Thyroid gland (tissue), 4 donors: ENCODE results near the gene TSEN34. TPM values are rescaled to one million over a fixed set of nuclear protein-coding genes. Genes with fewer than 3 reads are reported as not detected.
"Not testable (repeated sequence)": the region's sequence is repeated elsewhere in the genome, so short reads cannot be mapped to it uniquely, and the experiment has no call there.

Experiments used
- DNase-seq, 2 donors: peaks; one replicate each; pipeline ENCODE4 v3.0.0-alpha.2; 2019
- H3K27ac ChIP-seq, 3 donors: fragments of 200-600 bp; sonication (generic); 1 replicate in 2 of 3; 2 replicates in 1 of 3; pipeline ENCODE4 v1.5.1; 2016 to 2019; ENCODE audit warnings: mild to moderate bottlenecking in 1 of 3, moderate library complexity in 1 of 3
- H3K27me3 ChIP-seq: fragments of 200-600 bp; sonication (generic); one replicate; pipeline ENCODE4 v1.5.1; 2019
- H3K36me3 ChIP-seq, 2 donors: fragments of 200-600 bp; sonication (generic); one replicate each; pipeline ENCODE4 v1.5.1; 2016 to 2019
- H3K4me1 ChIP-seq, 2 donors: fragments of 200-600 bp; sonication (generic); one replicate each; pipeline ENCODE4 v1.5.1; 2017 to 2019
- H3K4me3 ChIP-seq, 3 donors: fragments of 200-600 bp; sonication (generic); replicated peaks in 1 of 3; 1 replicate in 2 of 3; 2 replicates in 1 of 3; pipeline ENCODE4 v1.5.1; 2016; ENCODE audit warnings: mild to moderate bottlenecking in 1 of 3
- H3K9me3 ChIP-seq: fragments of 200-600 bp; sonication (generic); one replicate; pipeline ENCODE4 v1.5.1; 2017
- POLR2A ChIP-seq, 2 donors: fragments of 450-650 bp; IDR thresholded peaks; one replicate each; pipeline ENCODE4 v1.6.1; 2017; ENCODE audit warnings: antibody characterized with exemption in 2 of 2, mild to moderate bottlenecking in 2 of 2, moderate library complexity in 1 of 2
- WGBS, 2 donors: methylation state at CpG; one replicate each; pipeline ENCODE4 v1.1.5; 2017; 5-methylcytosine and 5-hydroxymethylcytosine counted together
- intact Hi-C: fragments of 100-400 bp; cut with DNase I; formaldehyde crosslinking; loops from one replicate; pipeline ENCODE4 v1.15.1; 2023
- total RNA-seq, 4 donors: library from RNA; depleted of rRNA; stranded (reverse); fragments of >200 nt; gene quantifications; one replicate each; pipeline ENCODE4 v1.2.3, GENCODE V29; 2016
- TF ChIP-seq, protein P1 (sequence below), 6 experiments: fragments of 200-600 bp in 3 of 6; fragments of 450-650 bp in 3 of 6; sonication (generic) in 3 of 6; IDR thresholded peaks; one replicate each; pipeline ENCODE4 v1.5.1; 2016 to 2019; ENCODE audit warnings: antibody characterized with exemption in 6 of 6, mild to moderate bottlenecking in 2 of 6, inconsistent platforms in 1 of 6, moderate library complexity in 1 of 6

Gene TSEN34
- total RNA-seq, 4 donors from 2014 or later: 58.1 to 102 (median 82.0) TPM

DNA sequence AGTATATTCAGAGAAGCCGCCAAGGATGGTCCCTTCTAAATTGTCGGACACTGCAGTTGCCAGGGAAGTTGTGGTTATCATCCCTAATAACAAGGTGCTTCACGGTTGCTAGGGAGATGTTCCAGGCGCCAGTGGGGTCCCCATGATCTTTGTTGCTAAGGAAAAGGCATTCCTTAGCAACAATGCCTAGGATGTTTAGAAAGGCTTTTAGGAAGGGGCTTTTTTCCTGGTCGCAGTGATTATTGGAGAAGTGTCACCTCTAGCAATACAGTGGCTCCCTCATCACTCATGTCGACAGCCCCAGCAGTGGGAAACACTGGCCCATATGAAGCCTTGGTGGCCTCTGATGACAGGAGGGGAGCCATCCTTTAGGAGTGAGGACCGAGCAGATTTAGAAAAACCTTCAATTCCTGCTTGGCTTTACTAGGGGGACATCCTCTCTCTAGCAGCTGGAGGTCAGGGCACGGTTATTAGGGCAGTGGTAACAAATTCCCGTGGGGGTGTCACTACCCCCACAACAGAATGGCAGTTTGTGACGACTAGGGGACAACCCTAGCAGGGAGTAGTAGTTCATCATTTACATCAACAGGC lies 11.8 kb upstream of the TSEN34 start:
- TF ChIP-seq, protein P1, sequence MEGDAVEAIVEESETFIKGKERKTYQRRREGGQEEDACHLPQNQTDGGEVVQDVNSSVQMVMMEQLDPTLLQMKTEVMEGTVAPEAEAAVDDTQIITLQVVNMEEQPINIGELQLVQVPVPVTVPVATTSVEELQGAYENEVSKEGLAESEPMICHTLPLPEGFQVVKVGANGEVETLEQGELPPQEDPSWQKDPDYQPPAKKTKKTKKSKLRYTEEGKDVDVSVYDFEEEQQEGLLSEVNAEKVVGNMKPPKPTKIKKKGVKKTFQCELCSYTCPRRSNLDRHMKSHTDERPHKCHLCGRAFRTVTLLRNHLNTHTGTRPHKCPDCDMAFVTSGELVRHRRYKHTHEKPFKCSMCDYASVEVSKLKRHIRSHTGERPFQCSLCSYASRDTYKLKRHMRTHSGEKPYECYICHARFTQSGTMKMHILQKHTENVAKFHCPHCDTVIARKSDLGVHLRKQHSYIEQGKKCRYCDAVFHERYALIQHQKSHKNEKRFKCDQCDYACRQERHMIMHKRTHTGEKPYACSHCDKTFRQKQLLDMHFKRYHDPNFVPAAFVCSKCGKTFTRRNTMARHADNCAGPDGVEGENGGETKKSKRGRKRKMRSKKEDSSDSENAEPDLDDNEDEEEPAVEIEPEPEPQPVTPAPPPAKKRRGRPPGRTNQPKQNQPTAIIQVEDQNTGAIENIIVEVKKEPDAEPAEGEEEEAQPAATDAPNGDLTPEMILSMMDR (IDR thresholded peaks at IDR 0.05): no peak
- TF ChIP-seq POLR2A (IDR thresholded peaks at IDR 0.05): no peak
- Histone ChIP-seq H3K9me3 (no peaks in the 10 kb centered on the region), H3K27ac (no peak overlapping the region), H3K36me3 (no peaks in the 10 kb centered on the region), H3K4me3 (no peak overlapping the region), H3K27me3 (no peaks in the 10 kb centered on the region), H3K4me1 (no peaks in the 10 kb centered on the region)
- intact Hi-C loops: no loop called here
- 79 to 91% methylated on average over 9 to 10 of the region's 10 CpGs for WGBS, 2 donors
- DNase-seq: no peak

DNA sequence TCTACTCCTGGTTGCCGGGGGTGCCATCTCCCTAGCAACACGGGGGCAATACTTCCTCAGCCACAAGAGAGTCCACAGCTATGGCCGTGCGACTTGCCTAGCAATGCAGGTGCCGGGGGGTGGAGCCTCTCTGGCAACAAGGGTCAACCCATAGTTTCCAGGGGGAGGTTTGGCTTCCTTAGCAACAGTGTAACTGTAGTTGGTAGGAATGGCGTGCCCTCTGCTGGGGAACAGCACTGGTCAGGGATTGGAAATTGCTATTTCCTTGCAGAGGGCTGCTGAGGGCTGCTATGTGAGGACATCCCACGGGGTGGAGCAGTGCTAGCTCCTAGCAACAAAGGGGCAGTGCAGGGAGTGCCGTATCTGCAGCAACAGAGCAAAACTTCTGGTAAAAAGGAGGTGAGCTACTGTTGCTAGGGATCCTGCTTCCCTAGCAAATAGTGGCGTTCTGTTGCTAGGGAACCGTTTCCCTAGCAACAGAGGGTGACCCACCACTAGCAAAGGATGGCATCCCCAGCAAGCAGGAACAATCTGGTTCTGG lies 11.1 kb upstream of the TSEN34 start:
- H3K27me3 ChIP-seq: no peaks in the 10 kb centered on the region
- no peak overlapping the region for H3K4me3 ChIP-seq
- WGBS, 2 donors: 60% methylated on average over 5 to 10 of the region's 10 CpGs
- intact Hi-C loops: no loop called here
- no peaks in the 10 kb centered on the region for H3K4me1 ChIP-seq
- TF ChIP-seq, protein P1 (IDR thresholded peaks at IDR 0.05): no peak
- no peak for TF ChIP-seq POLR2A (IDR thresholded peaks at IDR 0.05)
- H3K9me3 ChIP-seq: no peaks in the 10 kb centered on the region
- no peak for DNase-seq
- no peak overlapping the region for H3K27ac ChIP-seq
- H3K36me3 ChIP-seq: no peaks in the 10 kb centered on the region

DNA sequence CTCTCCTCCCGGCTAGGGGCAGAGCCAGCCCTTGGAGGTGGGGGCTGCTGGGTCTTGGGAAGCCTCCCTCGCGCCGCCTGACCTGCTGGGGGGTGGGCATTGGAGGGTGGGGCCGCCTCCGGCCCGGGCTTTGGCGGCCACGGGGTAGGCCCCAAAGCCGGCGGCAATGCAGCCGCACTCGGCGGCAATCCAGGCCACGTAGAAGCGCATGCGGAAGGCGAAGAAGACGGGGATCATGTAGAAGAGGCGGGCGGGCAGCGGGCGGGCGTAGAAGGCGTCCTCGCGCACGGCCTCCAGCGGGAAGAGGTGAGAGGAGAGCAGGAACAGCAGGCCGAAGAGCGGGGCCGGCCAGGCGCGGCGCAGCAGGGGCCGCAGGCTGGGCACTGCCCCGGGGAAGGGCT lies 10.4 kb upstream of the TSEN34 start:
- intact Hi-C loops: no loop called here
- no peaks in the 10 kb centered on the region for H3K36me3 ChIP-seq
- H3K27ac ChIP-seq: no peak overlapping the region
- no peaks in the 10 kb centered on the region for H3K27me3 ChIP-seq
- WGBS, 2 donors: 96% methylated on average over 36 to 37 of the region's 37 CpGs
- no peak for DNase-seq
- H3K4me1 ChIP-seq: no peaks in the 10 kb centered on the region
- TF ChIP-seq, protein P1 (IDR thresholded peaks at IDR 0.05): no peak
- TF ChIP-seq POLR2A (IDR thresholded peaks at IDR 0.05): no peak
- H3K9me3 ChIP-seq: no peaks in the 10 kb centered on the region
- H3K4me3 ChIP-seq: no peak overlapping the region

DNA sequence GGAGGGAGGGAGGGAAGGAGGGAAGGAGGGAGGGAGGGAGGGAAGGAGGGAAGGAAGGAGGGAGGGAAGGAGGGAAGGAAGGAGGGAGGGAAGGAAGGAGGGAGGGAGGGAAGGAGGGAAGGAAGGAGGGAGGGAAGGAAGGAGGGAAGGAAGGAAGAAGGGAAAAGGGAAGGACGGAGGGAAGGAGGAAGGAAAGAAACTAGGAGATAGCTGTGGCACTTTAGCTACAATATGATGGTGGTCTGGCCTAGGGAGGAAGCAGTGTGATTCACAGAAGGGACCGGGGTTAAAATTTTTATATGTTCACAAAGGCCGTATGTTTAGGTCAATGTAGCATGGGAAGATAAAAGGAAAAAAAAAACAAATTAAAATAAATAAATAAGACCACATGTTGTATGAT lies 9.2 kb upstream of the TSEN34 start:
- H3K27me3 ChIP-seq, H3K4me3 ChIP-seq, H3K4me1 ChIP-seq, intact Hi-C loops, H3K9me3 ChIP-seq, DNase-seq, H3K36me3 ChIP-seq, H3K27ac ChIP-seq: not testable (repeated sequence)
- WGBS, 2 donors: 92 to 99% methylated on average over 3 of the region's 3 CpGs

DNA sequence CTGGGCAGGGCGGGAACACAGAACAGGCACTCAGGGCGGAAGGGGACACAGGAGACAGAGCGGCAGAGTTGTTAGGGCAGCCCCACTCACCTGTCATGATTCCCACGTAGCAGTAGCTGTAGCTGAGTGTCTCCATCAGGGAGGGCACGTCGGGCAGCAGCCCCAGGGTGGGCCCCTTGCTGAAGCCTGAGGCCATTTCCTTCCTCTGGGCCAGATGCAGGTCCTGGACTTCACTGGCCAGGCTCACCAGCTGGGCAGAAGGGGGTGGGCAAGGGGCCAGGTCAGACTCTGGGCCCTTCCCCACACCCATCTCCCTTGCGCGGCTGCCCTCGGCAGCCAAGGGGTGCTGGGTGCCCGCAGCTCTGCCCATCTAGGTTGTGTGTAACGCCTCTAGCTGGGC lies 7.7 kb upstream of the TSEN34 start:
- Histone ChIP-seq H3K27ac (no peak overlapping the region), H3K4me3 (no peak overlapping the region), H3K9me3 (no peaks in the 10 kb centered on the region), H3K27me3 (no peaks in the 10 kb centered on the region), H3K4me1 (peaks cover 5 to 6% of the 10 kb centered on the region in 2 donors), H3K36me3 (no peaks in the 10 kb centered on the region)
- TF ChIP-seq, protein P1 (IDR thresholded peaks at IDR 0.05): no peak
- TF ChIP-seq POLR2A (IDR thresholded peaks at IDR 0.05): no peak
- WGBS, 2 donors: 83 to 94% methylated on average over 6 to 11 of the region's 11 CpGs
- intact Hi-C loops: no loop called here
- DNase-seq: no peak
